Amniotic epithelial cell (primary cell): ENCODE measurements around the gene SPAG16.

Experiments
- DNase-seq: peaks from one replicate; pipeline ENCODE4 v3.0.0-alpha.2; 2010; ENCODE audit warnings: low read depth

The SPAG16 gene

GRCh38 chr2:213284105-213285090 is at the start of gene SPAG16:
Gene SPAG16, plus strand, starts transcription at chr2:213284464.
- peak; percentile 96 for DNase-seq

- DNase-seq = no peak
Observed at GRCh38 chr2:213234641-213235040, 49.6 kb upstream of the SPAG16 start.

GRCh38 chr2:213235741-213236140 is 48.5 kb upstream of the SPAG16 start:
- DNase-seq = no peak

- DNase-seq = no peak
Observed at GRCh38 chr2:213237251-213237650, 47.0 kb upstream of the SPAG16 start.

- no peak for DNase-seq
Observed at GRCh38 chr2:213237787-213238186, 46.5 kb upstream of the SPAG16 start.

GRCh38 chr2:213238753-213239495 is 45.3 kb upstream of the SPAG16 start:
- peak; percentile 78 for DNase-seq

- no peak for DNase-seq
Observed at GRCh38 chr2:213241817-213242216, 42.4 kb upstream of the SPAG16 start.

- no peak for DNase-seq
Observed at GRCh38 chr2:213242653-213243052, 41.6 kb upstream of the SPAG16 start.

- no peak for DNase-seq
Observed at GRCh38 chr2:213243189-213244044, 40.8 kb upstream of the SPAG16 start.

- DNase-seq = peak; percentile 47
Observed at GRCh38 chr2:213246497-213247281, 37.6 kb upstream of the SPAG16 start.

- DNase-seq = no peak
Observed at GRCh38 chr2:213247566-213247965, 36.7 kb upstream of the SPAG16 start.

GRCh38 chr2:213248637-213249036 is 35.6 kb upstream of the SPAG16 start:
- DNase-seq = peak; percentile 20

GRCh38 chr2:213249502-213249901 is 34.8 kb upstream of the SPAG16 start:
- no peak for DNase-seq

GRCh38 chr2:213251618-213252017 is 32.6 kb upstream of the SPAG16 start:
- DNase-seq = peak; percentile 71

GRCh38 chr2:213252206-213252605 is 32.1 kb upstream of the SPAG16 start:
- no peak for DNase-seq

- no peak for DNase-seq
Observed at GRCh38 chr2:213253162-213253561, 31.1 kb upstream of the SPAG16 start.

- DNase-seq = no peak
Observed at GRCh38 chr2:213259266-213259665, 25.0 kb upstream of the SPAG16 start.

GRCh38 chr2:213261237-213261636 is 23.0 kb upstream of the SPAG16 start:
- DNase-seq = no peak

- no peak for DNase-seq
Observed at GRCh38 chr2:213261715-213262114, 22.5 kb upstream of the SPAG16 start.

GRCh38 chr2:213265679-213266078 is 18.6 kb upstream of the SPAG16 start:
- no peak for DNase-seq

- DNase-seq = no peak
Observed at GRCh38 chr2:213266421-213266820, 17.8 kb upstream of the SPAG16 start.
